Measurements from ENCODE around the gene PPWD1.

PPWD1 gene

GRCh38 chr5:65624025-65624570 is 61.0 kb downstream of the PPWD1 start, which contains the start of gene TRIM23:
TSS of gene TRIM23 (minus strand) at chr5:65624333. CDS start at chr5:65624274, 59 bp downstream.
- peak; percentile 89 for DNase-seq (ENCODE audit: low spot score)

GRCh38 chr5:65624571-65625555 is 61.8 kb downstream of the PPWD1 start, which contains the start of the genes SHLD3 and TRAPPC13:
TSS of gene SHLD3 (plus strand) at chr5:65625027. CDS start at chr5:65629588, 4,561 bp downstream.
TSS of gene TRAPPC13 (plus strand) at chr5:65625027. CDS start at chr5:65625061, 34 bp downstream.
- peak; percentile 78 for DNase-seq (ENCODE audit: low spot score)

GRCh38 chr5:65625743-65626142 is 62.6 kb downstream of the PPWD1 start:
- no peak for DNase-seq (ENCODE audit: low spot score)

GRCh38 chr5:65630981-65631380 is 67.9 kb downstream of the PPWD1 start:
- DNase-seq (ENCODE audit: low spot score) = no peak
